Glomerular visceral epithelial cell (primary cell): Measurements from ENCODE around the gene ABHD16B.
A peak's percentile ranks its signal among the peaks of the same experiment; 100 is the strongest.

Experiments
- DNase-seq: peaks from one replicate; pipeline ENCODE4 v3.0.0-alpha.2; 2016; ENCODE audit errors: extremely low spot score

ABHD16B gene

DNA sequence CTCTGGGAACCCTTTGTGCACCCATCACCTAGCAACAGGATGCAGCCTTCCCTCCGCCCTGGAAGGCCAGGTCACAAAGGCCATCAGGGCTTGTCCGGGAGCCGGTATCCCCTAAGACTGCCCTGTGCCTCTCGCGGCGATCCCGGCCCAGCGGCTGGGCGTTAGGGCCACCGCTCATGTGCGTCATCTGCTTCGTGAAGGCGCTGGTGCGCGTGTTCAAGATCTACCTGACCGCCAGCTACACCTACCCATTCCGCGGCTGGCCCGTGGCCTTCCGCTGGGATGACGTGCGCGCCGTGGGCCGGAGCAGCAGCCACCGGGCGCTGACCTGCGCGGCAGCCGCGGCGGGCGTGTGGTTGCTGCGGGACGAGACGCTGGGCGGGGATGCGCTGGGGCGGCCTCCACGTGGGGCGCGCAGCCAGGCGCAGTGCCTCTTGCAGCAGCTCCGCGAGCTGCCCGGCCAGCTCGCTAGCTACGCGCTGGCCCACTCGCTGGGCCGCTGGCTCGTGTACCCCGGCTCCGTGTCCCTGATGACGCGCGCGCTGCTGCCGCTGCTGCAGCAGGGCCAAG is at the start of gene ABHD16B:
TSS of gene ABHD16B (plus strand) at position 134 of the 570 bp plus-strand sequence. CDS start at position 177, 43 bp downstream.
- no peak for DNase-seq

DNA sequence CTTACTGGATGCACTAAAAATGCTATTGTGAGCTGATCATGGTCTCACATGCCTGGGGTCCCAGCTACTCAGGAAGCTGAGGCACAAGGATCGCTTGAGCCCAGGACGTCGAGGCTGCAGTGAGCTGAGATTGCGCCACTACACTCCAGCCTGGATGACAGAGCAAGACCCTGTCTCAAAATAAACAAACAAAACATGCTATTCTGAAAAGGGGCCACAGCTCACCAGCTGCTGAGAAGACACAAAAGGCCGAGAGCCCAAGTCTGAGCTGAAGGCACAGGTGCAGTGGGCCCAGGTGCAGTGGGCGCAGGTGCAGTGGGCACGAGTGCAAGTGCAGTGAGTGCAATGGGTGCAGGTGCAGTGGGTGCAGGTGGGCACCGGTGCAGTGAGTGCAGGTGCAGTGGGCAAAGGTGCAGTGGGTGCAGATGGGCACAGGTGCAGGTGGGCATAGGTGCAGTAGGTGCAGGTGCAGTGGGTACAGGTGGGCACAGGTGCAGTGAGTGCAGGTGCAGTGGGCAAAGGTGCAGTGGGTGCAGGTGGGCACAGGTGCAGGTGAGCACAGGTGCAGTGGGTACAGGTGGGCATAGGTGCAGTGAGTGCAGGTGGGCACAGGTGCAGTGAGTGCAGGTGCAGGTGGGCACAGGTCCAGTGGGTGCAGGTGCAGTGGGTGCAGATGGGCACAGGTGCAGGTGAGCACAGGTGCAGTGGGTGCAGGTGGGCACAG is 46.2 kb upstream of the ABHD16B start:
- no peak for DNase-seq

DNA sequence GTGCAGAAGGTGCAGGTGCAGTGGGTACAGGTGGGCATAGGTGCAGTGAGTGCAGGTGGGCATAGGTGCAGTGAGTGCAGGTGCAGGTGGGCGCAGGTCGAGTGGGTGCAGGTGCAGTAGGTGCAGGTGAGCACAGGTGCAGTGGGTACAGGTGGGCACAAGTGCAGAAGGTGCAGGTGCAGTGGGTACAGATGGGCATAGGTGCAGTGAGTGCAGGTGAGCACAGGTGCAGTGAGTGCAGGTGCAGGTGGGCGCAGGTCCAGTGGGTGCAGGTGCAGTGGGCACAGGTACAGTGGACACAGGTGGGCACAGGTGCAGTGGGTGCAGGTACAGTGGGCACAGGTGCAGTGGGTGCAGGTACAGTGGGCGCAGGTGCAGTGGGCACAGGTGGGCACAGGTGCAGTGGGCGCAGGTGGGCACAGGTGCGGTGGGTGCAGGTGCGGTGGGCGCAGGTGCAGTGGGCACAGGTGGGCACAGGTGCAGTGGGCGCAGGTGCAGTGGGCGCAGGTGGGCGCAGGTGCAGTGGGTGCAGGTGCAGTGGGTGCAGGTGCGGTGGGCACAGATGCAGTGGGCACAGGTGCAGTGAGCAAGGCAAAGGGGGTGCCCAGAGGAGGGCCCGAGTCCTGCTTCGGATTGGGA is 45.6 kb upstream of the ABHD16B start:
- no peak for DNase-seq

DNA sequence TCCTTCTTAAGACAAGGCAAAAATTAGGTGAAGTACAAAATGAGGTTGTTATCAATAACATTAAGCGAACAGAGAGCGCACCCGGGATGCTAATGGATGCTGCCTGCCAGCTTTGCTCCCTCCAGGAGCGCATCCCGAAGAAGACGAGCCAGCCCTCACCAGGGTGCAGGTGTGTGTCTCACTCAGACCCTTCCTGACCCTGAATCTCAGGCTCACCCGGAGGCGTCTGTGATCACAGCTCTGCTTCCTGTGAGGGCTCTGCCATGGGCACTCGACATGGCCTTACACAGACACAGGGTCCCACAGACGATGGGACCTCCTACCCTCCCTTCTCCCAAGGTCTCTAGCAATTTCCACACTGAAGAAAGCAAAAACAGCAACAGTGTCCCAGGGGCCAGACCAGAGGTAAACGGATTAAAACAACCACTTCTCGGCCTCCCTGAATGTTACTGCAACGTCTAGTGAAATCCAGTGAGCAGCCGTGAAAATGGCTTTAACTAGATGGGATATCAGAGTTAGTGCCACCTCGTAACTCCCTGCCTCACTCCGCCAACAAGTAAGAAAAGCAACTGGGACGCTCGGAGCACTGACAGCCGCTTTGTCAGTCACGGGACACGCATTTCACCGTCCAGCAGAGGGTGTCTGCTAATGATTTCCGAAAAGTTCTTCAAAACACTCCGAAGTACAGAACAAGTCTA is 41.9 kb upstream of the ABHD16B start:
- DNase-seq, result no peak

DNA sequence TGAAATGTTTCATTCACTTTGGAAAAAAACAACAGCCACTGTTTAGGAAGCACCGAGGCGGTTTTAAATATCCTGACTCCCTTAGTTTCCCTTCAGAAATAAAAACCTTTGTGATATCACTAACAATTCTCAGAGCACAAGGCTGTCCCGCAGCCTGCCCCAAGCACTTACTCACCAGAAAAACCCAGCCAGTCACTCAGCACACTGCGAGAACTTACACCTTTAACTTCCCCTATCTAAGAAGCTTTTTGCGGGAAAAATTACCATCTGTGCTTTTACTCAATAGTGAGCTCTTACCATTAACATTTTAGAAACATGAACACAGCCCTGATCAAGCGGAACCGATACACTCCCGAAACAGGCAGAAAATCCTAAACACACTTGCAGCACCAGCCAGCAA is 39.5 kb upstream of the ABHD16B start:
- DNase-seq, result no peak

DNA sequence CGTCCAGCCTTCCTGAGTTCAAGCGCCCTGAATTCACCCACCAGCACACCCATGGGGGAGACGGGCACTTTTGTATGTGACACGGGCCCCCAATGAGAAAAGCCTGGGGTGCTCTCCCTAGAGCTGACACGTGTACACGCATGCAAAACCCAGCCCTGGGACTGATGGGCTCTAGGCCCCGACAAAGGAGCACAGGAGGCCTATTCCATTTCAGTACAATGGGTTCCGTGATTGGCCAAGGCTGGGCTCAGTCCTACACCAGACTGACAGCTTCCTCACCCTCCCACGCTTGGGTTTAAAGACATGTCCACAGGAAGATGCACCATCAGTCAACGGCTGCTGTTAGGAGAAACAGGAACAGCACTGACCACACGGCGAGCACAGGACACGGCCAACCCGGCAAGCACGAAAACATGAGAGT is 39.0 kb upstream of the ABHD16B start:
- no peak for DNase-seq

DNA sequence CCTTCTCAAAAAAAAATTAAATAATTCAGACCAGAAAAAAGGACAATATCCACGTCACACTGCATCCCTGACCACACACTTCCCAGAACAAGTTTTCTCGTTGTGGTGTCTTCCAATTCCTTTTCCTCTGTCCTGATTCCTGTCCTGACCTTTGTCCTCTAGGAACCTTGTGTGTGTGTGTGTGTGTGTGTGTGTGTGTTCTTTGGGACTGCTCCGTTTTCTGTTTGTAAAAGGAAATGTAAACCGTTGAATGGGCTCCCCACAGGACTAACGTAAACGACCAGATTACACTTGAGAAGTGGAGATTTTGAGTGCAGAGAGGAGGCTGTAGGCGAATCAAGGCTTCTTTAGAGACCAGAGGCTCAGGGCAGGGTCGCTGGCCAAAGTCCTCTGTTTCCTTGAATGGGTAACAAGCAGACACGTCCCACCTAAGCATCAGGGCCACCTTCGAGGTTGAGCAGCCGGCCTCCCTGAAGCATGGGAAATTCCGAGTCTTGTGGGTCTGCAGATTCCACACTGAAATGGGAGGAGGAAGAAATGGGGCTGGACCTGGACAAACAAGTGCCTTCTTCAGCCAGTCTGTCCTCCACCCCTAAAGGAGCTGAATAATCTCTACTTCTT is 37.5 kb upstream of the ABHD16B start:
- DNase-seq, result no peak

DNA sequence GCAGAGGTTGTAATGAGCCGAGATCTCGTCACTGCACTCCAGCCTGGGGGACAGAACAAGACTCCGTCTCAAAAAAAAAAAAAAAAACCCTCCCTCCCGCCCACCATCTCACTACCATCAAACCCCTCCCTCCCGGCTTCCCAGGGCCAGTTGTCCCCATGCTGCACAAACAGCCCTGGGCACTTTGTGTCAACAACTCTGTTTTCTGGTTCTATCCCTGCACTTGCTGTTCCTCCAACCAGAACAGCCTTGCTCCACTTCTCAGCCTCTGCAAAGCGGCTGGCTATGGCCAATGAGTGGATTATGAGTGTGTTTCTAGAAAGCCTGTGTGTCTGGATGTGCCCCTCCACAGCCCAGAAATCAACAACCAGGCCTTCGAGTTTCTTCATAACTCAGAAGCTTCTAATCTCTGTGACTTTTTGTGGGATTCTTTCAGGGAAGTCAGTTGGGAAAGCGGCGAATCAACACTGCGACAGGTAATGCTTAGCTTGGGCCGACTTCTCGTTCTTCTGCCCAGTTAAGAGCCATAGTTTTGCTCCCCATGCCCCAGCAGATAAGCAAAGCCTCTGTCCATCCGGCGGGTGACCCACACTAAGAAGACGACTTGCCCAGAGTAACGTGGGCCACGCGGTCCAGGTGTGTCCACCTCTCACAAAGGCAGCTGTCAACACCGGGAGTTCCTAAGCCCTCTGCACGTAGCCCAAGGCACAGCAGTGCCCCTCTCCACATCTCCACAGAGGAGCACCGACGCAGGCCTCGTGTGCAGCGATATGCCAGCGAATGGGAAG is 35.8 kb upstream of the ABHD16B start:
- no peak for DNase-seq

DNA sequence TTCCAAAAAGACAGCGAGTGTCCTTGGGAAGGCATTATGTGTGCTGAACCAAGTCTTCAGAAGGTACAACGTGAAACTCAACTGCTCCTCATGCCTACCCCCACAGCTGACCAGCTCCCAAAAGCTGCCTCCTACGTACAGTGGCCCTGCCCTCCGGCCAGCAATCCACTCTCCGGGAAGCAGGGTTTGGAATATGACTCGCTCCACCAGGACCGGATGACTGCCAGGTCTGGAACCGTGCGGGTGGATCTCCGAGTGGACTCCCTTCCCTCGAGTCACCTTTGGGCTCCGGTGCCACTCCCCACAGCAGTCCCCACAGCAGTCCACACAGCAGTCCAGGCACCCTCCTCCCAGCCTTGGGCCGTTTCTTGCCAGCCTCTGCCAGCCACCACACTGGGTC is 34.5 kb upstream of the ABHD16B start:
- no peak for DNase-seq

DNA sequence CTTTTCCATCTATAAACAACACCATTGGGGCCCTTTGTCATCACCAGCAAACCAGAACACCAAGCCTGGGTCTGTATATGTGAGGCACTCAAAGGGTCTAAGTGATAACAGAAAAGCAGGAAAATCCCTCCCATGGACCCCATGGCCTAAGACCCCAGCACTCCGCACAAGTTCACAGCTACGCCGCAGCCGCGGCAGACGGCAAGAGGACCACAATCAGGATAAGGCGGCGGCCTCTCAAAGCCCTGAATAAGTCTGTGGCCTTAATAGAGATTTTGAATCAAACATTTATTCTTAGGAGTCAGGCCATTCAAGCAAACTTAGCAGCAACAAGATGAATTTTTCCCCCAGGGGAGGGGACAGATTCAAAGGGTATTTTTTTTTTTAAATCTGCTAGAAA is 33.2 kb upstream of the ABHD16B start:
- no peak for DNase-seq

DNA sequence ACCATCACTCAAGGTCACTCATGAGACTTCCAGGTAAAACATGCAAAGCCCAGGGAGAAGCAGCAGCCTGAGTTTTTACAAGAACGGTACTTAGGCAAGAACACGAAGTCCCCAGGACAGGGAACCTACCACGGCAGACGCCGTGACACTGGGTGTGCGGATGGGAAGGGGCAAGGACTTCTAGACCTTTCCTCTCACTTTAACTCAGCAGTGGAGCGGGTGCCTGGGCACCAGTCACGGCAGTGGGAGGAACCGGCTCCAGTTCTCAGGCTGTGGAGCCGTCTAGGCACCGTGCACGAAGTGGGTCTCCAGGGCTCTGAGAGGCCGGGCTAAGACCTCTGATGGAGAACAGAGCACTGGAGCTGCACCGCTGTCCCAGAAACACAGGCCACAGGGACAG is 32.8 kb upstream of the ABHD16B start:
- no peak for DNase-seq

DNA sequence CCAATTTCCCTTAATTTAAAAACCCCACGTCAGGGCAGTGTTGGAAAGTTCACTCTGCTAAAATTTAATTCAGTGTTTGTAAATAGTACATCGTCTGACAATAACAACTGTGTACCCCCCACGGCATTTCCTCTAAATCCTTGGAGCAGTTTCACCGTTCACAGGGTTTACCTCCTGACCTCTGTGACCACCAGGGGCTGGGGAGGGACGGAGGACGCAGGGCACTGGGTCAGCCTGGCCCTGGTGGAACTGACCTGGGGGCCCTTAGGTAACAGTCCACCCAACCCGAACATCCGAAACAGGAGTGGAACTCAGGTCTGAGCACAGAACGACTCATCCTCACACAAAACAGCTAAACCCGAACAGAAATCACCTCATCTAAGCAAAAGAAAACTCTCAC is 32.3 kb upstream of the ABHD16B start:
- DNase-seq, result no peak

DNA sequence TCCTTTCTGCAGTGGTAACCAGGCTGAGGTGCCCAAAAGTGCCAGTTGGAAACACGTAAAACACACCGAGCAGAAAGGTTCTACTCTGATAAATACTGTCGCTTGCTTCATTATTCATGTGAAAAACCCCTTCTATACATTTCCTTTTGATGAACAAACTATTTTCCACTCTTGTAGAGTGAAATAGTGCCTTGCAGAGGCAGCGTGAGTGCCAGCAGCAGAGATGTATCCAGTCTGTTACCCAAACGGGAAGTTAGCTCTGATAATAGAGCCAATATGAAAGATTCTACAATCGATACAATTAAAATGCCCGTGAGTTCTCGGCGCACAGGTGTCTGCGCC is 31.7 kb upstream of the ABHD16B start:
- DNase-seq, result no peak

DNA sequence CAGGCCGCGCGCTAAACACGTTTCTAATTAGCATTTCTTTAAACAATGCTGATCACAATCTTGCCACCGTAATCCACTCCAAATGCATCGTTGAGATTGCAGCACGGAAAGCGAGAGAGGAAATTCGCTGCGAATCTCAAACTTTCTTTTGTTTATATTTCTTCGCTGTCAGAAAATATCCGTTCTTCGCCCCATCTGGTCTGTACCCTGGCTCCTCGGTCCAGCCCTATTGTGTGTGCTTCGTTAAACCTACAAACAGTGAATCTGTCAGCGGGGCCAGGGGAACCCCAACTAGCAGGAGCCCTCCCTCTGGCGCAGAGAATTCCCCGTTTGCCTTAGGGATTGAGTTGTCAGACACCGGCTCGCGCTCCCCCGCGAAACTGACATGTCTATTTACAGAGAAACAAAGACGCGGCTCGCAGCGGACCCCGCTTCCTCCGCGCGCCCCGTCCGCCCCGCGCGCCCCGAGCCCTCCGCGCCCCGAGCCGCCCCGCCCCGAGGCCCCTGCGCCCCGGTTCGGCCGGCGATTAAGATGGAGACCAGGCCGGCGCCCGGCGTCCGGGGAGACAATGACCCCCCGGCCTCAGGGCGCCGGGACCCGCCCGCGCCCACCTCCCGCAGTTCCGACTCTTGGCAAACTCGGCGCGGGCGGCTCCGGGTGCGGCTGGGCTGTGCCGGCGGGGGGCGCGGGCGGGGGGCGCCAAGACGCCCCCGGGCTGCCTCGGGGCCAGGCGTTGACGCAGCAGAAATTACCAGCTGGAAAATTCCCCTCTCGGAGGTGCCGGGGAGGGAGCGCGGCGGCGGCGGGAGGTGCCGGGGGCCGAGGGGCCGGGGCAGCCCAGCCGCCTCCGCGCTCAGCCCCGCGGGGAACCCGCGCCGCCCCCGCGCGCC is 31.1 kb upstream of the ABHD16B start:
- no peak for DNase-seq

DNA sequence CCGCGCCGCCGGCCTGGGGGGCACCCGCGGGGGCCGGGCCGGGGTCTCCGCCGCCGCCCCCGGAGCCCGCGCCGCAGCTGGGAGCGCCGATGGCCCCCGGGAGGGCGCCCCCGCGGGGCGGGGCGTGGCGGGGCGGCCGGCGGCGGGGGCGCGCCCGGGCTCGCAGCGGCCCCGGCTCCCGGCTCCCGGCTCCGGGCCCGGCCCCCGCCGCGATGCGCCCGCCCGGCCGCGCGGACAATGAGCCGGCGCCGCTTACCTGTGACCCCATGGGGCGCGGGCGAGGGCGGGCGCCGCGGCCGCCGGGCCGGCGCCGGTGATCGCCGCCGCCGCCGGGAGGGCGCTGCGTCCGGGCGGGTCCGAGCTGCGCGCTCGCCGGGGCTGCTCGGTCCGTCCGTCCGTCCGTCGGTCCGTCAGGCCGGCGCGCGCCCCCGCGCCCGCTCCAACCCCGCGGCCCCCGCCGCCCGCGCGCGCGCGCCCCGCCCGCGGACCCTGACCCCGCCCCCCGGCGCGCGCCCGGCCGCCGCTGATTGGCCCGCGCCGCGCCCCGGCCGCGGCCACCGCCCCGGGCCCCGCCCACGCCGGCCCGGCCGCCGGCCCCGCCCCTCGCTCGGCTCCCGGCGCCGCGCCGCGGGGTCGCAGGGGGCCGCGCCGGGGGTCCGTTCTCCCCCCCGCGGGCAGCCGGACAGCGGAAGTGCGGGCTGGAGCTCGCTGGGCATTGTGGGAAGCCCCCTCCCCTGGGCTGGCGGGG is 30.3 kb upstream of the ABHD16B start, which contains the start of gene ZBTB46:
TSS of gene ZBTB46 (minus strand) at position 424 of the 748 bp plus-strand sequence. CDS start 40,507 bp downstream, outside the sequence.
- peak; percentile 71 for DNase-seq

DNA sequence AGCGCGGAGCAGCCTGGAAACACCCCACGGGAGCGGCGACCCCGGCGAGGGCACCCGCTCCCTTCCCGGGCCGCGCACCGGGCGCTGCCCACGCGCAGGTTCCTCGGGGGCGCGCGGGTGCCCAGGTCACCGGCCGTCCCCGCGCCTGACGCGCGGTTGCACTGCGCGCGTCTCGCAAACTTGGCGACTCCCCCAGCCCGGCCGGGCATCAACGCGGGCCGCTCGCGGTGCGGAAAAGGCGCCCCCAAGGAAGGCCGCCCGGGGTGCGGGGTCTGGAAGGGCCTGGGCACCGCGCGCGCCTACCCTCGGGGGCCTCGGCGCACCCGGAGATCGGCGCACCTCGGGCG is 29.7 kb upstream of the ABHD16B start:
- DNase-seq, result no peak

DNA sequence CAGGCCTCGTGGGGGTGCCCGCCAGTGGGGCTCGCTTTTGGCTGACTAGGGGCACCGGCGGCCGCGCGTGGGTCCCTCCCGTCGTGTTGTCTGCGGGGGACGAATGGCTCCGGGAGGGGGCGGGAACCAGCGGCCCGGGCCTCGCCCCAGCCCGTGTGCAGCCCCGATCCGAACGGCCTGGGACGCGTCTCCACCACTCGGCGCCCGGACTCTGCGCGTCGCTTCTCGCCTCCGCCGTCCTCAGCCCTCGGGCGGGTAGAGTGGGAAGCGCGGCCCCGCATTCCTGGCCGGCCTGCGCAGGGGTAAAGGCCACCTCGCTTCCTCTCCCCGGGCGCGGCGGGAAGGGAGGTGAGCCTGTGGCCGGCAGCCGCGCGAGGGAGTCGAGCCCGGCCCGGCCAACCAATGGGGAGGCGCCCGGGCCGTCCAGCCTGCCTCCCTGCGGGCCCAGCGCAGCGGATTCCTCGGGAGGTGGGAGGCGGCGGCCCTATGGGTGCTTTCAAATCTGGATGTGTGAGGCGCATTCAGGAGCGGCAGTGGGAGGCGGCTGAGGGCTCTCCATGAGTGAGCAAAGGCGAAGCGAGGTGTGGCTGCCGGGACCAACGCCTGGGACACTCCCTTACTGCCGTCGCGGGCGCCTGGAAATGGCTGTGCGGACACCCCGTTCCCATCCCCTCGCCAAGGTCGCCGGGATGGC is 29.2 kb upstream of the ABHD16B start:
- DNase-seq, result no peak

DNA sequence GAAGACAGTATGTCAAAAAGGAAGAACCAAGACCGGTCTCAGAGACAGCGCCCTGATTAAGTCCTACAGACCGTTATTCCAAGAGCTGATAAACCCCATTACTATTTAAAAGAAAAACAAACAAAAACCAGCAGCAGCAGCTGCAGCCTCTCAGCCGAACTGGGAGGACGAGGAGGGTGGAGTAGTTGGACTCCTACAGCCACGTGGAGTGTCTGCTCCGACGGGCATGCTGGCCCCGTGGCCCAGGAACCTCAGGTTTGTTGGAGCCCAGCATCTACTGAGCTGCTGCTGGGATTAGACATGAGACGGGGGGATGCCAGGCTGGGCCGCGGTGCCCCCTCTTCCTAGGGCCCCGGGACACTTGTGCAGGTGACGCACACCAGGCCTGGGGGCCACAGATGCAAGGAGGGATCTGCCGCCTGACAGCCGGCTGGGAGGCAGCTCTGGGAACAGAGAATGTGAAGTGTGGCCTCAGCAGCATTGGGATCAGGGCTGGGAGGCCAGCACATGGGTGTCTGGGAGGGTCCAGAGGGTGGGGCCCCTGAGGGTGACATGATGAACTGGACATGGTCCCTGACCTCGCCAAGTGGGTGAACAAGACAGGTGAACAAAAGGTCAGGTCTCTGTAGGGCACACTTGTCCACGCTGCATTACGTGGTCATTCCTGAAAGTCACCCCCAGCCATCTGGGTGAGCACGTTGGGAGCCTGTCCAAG is 27.4 kb upstream of the ABHD16B start:
- no peak for DNase-seq
